Adipose tissue (tissue), 3 donors: ENCODE results near the gene RBM33. TPM values are rescaled to one million over a fixed set of nuclear protein-coding genes. Genes with fewer than 3 reads are reported as not detected.
"Not testable (repeated sequence)": the region's sequence is repeated elsewhere in the genome, so short reads cannot be mapped to it uniquely, and the experiment has no call there.

ENCODE experiments used
- H3K27ac ChIP-seq: one replicate; pipeline ENCODE4 v1.5.1; 2013; ENCODE audit warnings: low read depth, low read length
- WGBS, 3 donors: extraction: QIAGEN DNeasy Blood & Tissue Kit; methylation state at CpG; one replicate each; pipeline ENCODE4 v1.1.7; 2013; 5-methylcytosine and 5-hydroxymethylcytosine counted together
- polyA plus RNA-seq, 3 donors: library from polyadenylated mRNA; stranded (reverse); fragments of 200-250 nt; gene quantifications; one replicate each; pipeline ENCODE4 v1.2.3, GENCODE V29; 2013
- donor health status: healthy with polysubstance abuse.
- donor health status: Bipolar disorder and iron deficiency.
- donor health status: healthy.

The RBM33 gene, protein sequence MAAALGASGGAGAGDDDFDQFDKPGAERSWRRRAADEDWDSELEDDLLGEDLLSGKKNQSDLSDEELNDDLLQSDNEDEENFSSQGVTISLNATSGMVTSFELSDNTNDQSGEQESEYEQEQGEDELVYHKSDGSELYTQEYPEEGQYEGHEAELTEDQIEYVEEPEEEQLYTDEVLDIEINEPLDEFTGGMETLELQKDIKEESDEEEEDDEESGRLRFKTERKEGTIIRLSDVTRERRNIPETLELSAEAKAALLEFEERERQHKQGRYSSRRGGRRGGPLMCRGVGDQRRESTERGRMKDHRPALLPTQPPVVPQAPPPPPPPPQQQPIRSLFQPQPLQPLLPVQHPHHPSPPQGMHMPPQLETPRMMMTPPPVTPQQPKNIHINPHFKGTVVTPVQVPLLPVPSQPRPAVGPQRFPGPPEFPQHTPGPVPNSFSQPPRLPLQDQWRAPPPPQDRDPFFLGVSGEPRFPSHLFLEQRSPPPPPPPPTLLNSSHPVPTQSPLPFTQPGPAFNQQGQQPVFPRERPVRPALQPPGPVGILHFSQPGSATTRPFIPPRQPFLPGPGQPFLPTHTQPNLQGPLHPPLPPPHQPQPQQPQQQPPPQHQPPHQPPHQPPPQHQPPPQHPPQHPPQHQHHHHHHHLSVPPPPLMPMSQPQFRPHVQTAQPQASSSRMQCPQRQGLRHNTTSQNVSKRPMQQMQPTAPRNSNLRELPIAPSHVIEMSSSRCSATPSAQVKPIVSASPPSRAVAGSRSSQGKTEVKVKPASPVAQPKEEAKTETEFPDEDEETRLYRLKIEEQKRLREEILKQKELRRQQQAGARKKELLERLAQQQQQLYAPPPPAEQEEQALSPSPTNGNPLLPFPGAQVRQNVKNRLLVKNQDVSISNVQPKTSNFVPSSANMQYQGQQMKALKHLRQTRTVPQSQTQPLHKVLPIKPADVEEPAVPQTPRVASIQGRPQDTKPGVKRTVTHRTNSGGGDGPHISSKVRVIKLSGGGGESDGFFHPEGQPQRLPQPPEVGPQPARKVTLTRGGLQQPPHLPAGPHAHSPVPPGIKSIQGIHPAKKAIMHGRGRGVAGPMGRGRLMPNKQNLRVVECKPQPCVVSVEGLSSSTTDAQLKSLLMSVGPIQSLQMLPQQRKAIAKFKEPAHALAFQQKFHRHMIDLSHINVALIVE
- polyA plus RNA-seq = 10 to 100 TPM; 10.6 to 18.9 (median 12.6) TPM

DNA sequence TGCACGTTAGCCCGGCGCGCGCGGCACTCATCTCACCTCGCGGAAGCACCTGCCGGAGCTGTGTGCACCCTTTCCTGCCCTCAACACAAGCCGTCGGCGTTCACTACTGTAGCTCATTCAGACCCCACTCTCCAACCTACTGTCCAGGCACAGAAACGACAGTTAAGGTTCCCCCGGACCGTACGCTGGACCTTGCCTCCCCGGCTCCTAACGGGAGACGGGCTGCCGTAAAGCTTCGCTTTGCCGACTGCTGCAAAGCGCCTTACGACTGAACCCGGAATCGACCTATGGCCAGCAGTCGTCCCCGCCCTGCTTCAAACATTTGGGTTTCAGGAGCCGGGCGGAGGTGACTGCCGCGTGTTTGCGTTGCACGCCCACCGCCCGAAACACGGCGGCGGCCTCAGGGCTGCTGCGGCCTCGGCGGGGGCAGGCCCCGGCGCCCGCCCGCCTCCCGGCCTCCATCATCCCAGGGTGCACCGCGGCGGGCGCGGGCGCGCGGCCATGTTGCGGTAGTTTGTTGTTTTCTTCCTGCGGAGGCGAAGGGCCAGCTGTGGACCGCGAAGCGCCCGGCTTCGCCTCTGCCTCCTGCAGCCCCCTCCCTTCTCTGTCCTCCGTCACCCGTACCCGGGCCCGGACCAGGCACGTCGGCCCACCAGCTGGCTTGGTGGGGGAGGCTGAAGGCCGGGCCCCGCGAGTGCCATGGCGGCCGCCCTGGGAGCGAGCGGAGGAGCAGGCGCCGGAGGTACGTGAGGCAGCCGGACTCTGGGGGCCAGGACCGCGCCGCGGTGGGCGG is at the start of gene RBM33:
Gene RBM33, plus strand, starts transcription at position 484 of the 793 bp plus-strand sequence. Its CDS starts 216 bp downstream, at position 700.
- 0% methylated on average over 73 to 85 of the region's 85 CpGs for WGBS, 3 donors
- H3K27ac ChIP-seq = peak within 1 kb of the TSS; percentile 83

DNA sequence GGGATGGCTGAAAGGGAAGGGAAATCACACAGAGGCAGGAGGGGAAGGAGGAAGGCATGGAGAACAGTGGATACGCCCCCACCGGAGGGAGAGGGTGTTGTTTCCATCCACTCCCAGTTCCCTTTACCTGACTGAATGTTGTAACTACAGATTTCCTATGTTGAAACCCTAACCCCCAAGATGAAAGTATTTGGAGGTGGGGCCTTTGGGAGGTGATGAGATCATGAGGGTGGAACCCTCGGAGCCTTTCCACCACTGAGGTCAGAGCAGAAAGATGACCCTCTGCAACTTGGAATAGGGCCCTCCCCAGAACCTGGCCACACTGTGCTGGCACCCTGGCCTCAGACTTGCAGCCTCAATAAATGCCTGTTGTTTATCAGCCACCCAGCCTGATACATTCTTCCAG is 49.5 kb upstream of the RBM33 start:
- no peak overlapping the region for H3K27ac ChIP-seq
- WGBS, 3 donors = 14 to 84% (median 19%) methylated on average over 3 of the region's 3 CpGs

DNA sequence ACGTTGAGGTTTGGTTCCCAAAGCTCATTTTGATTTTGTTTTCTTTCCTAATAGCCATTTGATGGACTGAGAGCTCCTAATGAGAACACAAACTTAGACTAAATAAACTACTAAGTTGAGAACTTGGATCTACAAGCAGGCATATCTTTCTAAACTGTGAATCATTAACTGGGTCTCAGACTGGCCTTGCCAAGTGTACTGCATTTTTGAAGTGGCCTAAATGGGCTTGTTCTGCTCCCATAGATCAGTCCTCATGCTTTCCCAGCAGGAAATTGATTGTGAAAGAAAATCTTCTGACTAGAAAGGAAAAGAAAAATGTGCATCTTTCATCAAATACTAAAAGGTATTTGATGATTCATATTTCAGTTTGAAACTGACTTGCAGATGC is 46.7 kb upstream of the RBM33 start:
- 8 to 78% (median 76%) methylated on average over 1 of the region's 1 CpG for WGBS, 3 donors

DNA sequence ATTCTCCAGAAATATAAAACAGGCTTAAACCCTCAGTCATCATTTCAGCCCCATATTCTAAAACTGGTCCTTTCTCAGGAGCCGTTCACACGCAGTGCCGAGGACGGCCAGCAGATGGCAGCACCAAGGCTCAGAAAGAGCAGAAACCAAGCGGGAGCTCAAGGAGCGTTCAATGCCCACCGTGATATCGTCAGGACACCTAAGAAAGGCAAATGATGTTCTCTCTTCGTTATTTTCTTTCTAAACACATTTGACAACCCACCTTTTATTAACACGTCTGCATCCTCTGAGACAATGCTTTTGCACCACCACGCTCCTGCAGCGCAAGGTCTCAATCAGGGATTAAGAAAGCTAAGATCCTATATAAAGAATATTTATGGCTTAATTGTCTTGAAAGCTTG is 45.7 kb upstream of the RBM33 start:
- WGBS, 3 donors = 9 to 12% (median 12%) methylated on average over 12 of the region's 12 CpGs
- H3K27ac ChIP-seq = no peak overlapping the region

More for the DNA sequence above, 46.7 kb upstream of the RBM33 start:
- H3K27ac ChIP-seq = no peak overlapping the region

DNA sequence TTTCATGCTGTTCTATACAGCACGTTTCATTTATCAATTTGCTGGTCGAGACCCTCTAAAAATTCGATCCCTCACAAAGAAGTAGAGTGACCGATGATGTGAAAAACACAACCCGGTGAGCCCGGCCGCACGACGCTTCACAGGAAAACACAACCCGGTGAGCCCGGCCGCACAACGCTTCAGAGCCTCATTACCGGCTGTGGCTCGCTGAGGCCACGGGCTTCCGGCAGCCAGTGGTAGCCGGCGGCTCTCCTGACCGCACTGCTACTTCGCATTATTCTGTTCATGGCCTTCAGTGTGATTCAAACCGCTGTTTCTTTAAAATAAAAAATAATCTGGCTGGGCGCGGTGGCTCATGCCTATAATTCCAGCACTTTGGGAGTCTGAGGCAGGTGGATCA is 42.3 kb upstream of the RBM33 start:
- H3K27ac ChIP-seq = no peak overlapping the region
- 92% methylated on average over 24 of the region's 24 CpGs for WGBS, 3 donors

DNA sequence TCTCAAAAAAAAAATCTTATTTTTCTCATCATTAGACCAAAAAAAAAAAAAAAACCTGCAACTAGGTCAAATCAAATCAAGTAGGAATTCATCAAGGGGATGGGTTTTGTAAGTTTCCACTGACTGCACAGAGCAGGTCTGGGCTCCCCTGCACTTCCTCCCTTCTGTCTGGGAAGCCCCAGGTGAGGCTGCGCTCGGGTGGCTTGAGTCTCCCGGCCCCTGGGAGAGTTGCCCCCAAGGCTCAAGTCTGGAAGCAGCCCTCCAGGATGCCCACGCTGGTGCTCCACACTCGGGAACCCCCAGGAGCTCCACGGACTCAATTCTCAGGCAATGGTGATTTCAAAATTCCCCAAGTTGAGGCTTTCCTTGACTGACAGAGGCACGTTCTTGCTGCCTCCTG is 41.7 kb upstream of the RBM33 start:
- H3K27ac ChIP-seq = no peak overlapping the region
- 55 to 79% (median 69%) methylated on average over 7 of the region's 7 CpGs for WGBS, 3 donors

DNA sequence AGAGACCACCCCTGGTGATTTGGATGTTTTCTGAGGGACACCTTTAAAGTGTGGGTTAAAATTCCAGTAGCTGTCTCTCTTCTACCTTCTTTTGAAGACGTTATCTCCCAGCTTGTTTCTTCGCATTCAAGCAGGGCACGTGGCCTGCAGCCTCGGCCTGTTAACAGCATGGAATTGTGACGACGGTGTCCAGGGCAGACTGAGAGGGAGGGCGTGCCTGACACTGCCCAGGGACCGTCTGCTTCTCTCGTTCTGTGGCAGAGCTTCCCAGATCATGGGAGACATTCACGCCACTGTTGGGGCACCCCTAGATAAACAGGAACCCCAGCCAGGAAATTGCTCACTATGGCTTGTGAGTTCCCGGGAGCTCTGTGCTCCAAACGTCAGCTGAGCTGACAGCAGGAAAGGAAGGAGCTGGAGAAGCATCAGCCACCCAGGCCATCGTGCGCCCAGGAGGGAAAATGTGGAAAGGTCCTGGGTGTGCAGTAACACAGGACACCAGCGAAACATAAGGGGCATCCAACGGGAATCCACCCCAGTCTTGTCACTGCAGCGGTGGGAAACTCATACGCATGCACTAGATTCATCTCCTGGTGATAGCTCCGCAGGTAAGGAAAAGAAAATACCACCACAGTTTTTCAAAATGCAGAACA is 41.1 kb upstream of the RBM33 start:
- WGBS, 3 donors = 47 to 73% (median 50%) methylated on average over 19 of the region's 19 CpGs
- H3K27ac ChIP-seq = no peak overlapping the region

DNA sequence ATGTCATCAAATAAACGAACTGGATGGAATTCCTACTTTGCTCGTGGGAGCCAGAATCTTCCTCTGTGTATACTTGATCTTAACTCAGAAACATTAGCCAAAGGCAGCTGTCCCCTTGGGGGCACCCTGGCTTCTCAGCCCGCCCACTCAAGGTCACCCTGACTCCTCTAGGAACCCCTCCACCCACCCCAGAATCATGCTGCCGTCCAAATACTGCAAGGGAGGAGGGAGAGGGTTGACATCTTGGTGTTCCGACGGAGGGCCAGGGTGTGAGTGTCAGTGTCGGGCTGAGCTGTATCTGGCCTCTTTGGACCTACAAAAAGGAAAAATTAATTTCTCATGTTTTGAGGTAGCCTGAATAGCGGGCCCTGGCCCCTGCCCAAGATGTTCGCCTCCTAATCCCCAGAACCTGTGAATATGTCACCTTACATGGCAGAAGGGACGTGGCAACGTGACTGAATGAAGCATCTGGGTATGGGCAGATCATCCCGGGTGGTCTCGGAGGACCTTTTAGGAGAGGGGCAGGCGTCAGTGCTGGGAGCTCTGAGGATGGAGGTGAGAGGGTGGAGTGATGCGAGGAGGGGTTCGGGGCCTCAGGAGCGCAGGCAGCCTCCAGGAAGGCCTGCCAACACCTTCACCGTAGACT is 40.5 kb upstream of the RBM33 start:
- WGBS, 3 donors = 80 to 83% (median 81%) methylated on average over 18 of the region's 18 CpGs
- H3K27ac ChIP-seq = no peak overlapping the region

DNA sequence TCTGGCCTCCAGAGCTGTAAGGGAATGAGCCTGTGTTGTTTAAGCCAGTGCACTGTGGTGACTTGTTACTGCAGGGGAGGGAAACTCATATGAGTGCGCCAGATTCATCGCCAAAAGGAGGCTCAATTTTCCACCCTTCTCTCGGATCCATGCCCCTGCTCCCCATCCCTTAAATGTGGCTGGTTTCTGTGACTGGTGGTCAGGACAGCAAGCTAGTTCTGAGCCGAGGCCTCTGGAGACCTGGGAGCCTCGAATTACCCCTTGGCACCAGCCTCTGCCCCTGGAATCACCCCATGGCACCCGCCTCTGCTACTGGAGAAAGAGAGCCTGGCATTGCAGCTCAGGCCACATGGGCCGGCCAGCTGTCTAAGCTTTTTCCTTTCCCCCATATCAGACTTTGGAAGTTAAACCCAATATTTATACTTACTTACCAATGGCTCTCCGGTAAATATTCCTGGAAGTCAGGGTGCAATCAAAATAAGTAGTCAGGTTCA is 39.9 kb upstream of the RBM33 start:
- 75 to 80% (median 75%) methylated on average over 8 of the region's 8 CpGs for WGBS, 3 donors
- H3K27ac ChIP-seq = no peak overlapping the region

DNA sequence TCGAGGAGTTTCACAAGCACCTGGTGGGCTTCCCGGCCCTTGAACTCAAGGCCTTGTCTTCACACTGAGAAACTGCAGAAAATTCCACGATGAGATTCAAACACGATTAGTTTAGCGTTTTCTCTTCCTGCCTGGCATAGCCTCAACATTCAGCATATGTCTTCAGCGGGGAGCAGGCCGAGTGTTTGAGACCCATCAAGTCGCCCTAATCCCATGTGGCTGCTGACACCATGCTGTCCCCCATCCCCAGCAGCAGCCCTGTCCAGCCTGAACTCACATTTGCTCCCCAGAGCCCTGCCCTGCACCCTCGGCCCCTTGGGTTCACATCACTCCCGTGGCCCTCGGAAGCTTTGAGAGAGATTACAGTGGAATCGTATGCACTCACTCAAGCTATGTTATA is 35.3 kb upstream of the RBM33 start:
- H3K27ac ChIP-seq = no peak overlapping the region
- 80 to 92% (median 90%) methylated on average over 12 of the region's 12 CpGs for WGBS, 3 donors

DNA sequence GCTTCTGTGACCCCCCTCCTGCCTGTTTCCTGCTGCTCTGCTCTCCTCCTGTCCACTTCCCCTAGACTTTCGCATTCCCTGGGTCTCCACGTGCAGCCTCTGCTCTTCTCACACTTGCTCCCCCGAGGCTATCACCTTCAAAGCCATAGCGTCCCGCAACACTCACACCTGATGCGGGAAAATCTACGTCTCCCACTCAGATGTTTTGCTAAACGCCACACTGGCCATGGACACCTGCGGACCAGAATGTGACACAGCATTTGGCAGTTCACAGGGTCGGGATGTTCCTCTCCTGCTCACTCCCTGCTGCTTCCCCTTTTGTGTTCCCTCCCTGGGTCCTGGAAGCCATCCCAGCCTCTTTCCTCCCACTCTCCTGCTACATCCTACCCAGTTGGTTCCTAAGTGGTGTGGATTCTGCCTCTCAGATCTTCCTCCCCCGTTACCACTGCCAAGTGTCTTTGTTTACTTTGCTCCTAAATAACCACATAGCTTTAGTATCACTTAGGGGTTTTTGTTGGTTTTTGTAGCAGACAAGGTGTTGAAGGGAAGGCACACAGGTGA is 33.7 kb upstream of the RBM33 start:
- H3K27ac ChIP-seq = no peak overlapping the region
- 23 to 50% (median 43%) methylated on average over 11 of the region's 11 CpGs for WGBS, 3 donors

DNA sequence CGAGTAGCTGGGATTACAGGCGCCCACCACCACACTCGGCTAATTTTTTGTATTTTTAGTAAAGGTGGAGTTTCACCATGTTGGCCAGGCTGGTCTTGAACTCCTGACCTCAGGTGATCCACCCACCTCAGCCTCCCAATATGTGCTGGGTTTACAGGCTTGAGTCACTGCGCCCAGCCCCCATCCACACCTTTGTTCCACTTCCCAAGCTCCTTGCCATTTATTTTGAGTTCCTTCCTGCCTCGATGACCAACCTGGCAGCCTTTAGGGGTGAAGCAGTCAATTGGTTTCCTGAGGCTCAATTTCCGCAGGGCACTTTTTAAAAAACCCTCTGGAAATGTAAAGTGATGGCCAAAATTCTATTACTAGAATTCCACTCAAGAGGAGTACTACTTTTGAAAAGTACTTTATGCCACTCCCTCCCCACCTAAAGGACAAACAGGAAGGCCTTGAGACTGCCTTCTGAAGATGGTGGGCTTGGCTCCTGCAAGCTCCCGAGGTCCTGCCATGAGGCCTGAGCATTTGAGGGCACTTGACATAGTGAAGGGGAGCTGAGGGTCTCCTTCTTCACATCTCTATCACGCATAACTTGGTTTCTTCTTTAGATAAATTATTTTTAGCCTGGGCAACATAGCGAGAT is 32.5 kb upstream of the RBM33 start:
- WGBS, 3 donors = 80 to 88% (median 85%) methylated on average over 9 of the region's 9 CpGs
- H3K27ac ChIP-seq = no peak overlapping the region

DNA sequence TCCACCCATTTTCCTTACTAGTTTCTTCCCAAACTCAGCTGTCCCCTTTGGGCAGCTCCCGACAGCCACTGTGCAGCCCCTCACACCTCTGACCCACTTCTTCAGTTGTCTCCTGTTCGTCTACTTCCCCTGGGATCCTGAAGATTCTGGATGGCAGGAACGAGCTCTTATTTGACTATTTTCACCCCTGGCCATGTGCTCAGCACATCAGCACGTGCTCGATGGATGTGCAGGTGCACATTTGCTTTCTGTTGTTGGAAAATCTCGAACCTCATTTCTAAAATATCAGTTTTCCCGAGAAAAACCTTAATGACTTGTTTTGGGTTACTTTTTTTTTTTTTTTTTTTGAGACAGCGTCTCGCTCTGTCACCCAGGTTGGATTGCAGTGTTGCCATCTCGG is 31.8 kb upstream of the RBM33 start:
- H3K27ac ChIP-seq = no peak overlapping the region
- 73 to 88% (median 81%) methylated on average over 10 of the region's 10 CpGs for WGBS, 3 donors

DNA sequence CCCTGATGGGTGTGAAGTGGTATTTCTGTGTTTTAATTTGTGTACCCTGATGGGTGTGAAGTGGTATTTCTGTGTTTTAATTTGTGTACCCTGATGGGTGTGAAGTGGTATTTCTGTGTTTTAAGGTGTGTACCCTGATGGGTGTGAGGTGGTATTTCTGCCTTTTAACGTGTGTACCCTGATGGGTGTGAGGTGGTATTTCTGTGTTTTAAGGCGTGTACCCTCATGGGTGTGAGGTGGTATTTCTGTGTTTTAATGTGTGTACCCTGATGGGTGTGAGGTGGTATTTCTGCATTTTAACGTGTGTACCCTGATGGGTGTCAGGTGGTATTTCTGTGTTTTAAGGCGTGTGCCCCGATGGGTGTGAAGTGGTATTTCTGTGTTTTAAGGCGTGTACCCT is 29.4 kb upstream of the RBM33 start:
- H3K27ac ChIP-seq = not testable (repeated sequence)
- WGBS, 3 donors = 92 to 97% (median 96%) methylated on average over 6 of the region's 6 CpGs

DNA sequence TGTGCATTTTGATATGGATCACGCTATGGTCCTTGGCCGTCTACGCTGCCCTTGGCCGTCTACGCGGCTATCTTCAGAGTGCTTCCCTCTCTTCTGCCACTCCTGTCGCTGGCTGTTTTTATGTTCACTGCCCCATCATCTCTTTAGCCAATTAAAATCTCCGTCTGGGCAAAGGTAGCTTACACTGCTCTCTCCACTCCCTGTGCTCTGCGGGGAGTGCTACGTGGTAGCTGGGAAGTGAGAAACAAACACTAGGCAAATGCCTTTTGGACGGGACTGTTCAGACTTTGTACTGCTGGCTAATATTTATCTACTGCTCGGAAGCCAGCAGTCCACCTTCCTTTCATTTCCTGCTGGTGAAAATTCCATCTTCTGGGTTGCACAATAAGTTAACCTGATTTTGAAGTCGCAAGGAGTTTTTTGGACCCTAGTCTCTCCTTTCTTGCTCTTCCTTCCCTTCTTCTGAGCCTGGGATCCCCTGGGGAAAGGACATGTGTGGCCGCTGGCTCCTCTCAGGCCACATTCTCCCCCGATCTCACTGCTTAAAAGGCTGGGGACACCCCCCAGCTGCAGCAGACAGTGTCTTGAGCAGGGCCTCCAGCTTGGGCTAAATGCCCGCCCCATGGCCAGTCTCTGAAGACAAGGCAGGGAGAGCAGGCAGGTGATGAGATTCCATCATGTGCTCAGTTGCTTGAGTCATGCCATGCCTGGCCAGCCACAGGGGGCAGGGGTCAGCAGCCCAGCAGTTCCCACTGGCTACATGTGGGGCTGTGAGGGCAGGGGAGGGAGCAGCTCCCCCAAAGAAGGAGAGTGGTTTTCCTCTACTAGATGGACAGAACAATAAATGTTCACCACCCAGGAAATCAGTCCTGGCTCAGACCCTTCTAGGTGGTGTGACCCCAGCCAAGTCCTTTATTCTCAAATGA is 25.5 kb upstream of the RBM33 start:
- H3K27ac ChIP-seq = no peak overlapping the region

More for the DNA sequence above, 25.5 kb upstream of the RBM33 start:
- 21 to 81% (median 76%) methylated on average over 16 of the region's 16 CpGs for WGBS, 3 donors
